Uterus (tissue), 2 donors: ENCODE results near the gene SIRT2.

Experiments used
- CTCF ChIP-seq, 4 experiments: fragments of 200-600 bp in 2 of 4; fragments of 450-650 bp in 2 of 4; sonication (generic) in 2 of 4; IDR thresholded peaks; one replicate each; pipeline ENCODE4 v1.5.1; 2016 to 2019; ENCODE audit warnings: antibody characterized with exemption in 4 of 4, mild to moderate bottlenecking in 2 of 4, moderate library complexity in 1 of 4
- POLR2A ChIP-seq, 2 donors: fragments of 450-650 bp; IDR thresholded peaks; one replicate each; pipeline ENCODE4 v1.6.1; 2016; ENCODE audit warnings: antibody characterized with exemption in 2 of 2, mild to moderate bottlenecking in 1 of 2, moderate library complexity in 1 of 2

GRCh38 chr19:38841787-38842438, 57.5 kb downstream of the SIRT2 start:
- TF ChIP-seq CTCF (IDR thresholded peaks at IDR 0.05) (no peak), POLR2A (IDR thresholded peaks at IDR 0.05) (no peak)
